Tibial artery (tissue), 4 donors: ENCODE data around the gene PMEPA1.

ENCODE experiments used
- DNase-seq, 2 donors: peaks; one replicate each; pipeline ENCODE4 v3.0.0-alpha.2; 2019
- H3K27ac ChIP-seq, 2 donors: fragments of 200-600 bp; sonication (generic) in 1 of 2; 1 replicate in 1 of 2; 2 replicates in 1 of 2; pipeline ENCODE4 v1.5.1; 2018 to 2019; ENCODE audit warnings: mild to moderate bottlenecking in 1 of 2
- H3K27me3 ChIP-seq, 2 donors: fragments of 200-600 bp; sonication (generic) in 1 of 2; one replicate each; pipeline versions ENCODE4 v1.5.1 to v1.6.0; 2016 to 2019
- H3K36me3 ChIP-seq, 3 donors: fragments of 200-600 bp; sonication (generic) in 2 of 3; one replicate each; pipeline ENCODE4 v1.5.1; 2016 to 2019; ENCODE audit warnings: mild to moderate bottlenecking in 2 of 3
- H3K4me1 ChIP-seq, 4 donors: fragments of 200-600 bp; sonication (generic) in 2 of 4; 1 replicate in 3 of 4; 2 replicates in 1 of 4; pipeline ENCODE4 v1.5.1; 2016 to 2019
- H3K4me3 ChIP-seq, 2 donors: fragments of 200-600 bp; sonication (generic) in 1 of 2; 1 replicate in 1 of 2; 2 replicates in 1 of 2; pipeline ENCODE4 v1.5.1; 2018 to 2019; ENCODE audit warnings: mild to moderate bottlenecking in 2 of 2
- H3K9me3 ChIP-seq, 3 donors: fragments of 200-600 bp; sonication (generic) in 1 of 3; one replicate each; pipeline ENCODE4 v1.5.1; 2016 to 2019
- intact Hi-C: fragments of 100-400 bp; cut with DNase I; formaldehyde crosslinking; loops from one replicate; pipeline ENCODE4 v1.15.0; 2023; ENCODE audit warnings: low total_unique reads
- TF ChIP-seq, protein P1 (sequence below), 2 experiments: fragments of 200-600 bp in 1 of 2; fragments of 450-650 bp in 1 of 2; IDR thresholded peaks; one replicate each; pipeline ENCODE4 v1.5.1; 2017 to 2019; ENCODE audit warnings: antibody characterized with exemption in 2 of 2, mild to moderate bottlenecking in 1 of 2, moderate library complexity in 1 of 2

The PMEPA1 gene

DNA sequence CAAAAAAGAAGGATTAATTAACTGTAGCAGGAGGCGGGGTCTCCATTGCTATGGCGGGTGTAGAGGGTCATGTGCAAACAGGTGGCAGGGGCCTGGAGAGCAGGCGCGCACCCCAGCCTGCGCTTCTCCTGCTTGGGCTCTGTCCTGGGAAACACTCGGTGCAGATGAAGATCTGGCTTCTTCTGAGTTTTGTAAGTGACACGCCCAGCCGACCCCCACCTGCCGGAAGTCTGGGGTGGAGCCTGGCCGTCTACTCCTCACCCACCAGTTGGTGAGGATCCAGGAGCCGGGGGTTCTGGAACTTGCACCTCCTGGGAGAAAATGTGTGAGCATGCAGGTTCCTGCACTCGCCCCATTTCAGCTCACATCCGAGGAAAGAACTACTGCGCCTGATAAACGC is 19.3 kb downstream of the PMEPA1 start:
- no peaks in the 10 kb centered on the region for H3K27me3 ChIP-seq
- no peak for DNase-seq
- H3K4me1 ChIP-seq = peaks cover 7 to 100% (median 95%) of the 10 kb centered on the region in 4 donors
- TF ChIP-seq, protein P1, sequence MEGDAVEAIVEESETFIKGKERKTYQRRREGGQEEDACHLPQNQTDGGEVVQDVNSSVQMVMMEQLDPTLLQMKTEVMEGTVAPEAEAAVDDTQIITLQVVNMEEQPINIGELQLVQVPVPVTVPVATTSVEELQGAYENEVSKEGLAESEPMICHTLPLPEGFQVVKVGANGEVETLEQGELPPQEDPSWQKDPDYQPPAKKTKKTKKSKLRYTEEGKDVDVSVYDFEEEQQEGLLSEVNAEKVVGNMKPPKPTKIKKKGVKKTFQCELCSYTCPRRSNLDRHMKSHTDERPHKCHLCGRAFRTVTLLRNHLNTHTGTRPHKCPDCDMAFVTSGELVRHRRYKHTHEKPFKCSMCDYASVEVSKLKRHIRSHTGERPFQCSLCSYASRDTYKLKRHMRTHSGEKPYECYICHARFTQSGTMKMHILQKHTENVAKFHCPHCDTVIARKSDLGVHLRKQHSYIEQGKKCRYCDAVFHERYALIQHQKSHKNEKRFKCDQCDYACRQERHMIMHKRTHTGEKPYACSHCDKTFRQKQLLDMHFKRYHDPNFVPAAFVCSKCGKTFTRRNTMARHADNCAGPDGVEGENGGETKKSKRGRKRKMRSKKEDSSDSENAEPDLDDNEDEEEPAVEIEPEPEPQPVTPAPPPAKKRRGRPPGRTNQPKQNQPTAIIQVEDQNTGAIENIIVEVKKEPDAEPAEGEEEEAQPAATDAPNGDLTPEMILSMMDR (IDR thresholded peaks at IDR 0.05) = no peak
- H3K36me3 ChIP-seq = no peaks in the 10 kb centered on the region
- no peak overlapping the region for H3K4me3 ChIP-seq
- no peaks in the 10 kb centered on the region for H3K9me3 ChIP-seq
- peak overlapping the region; percentile 72 to 78 for H3K27ac ChIP-seq
- intact Hi-C loops = no loop called here

GRCh38 chr20:57689745-57690481 is 19.9 kb downstream of the PMEPA1 start:
- Histone ChIP-seq H3K27me3 (no peaks in the 10 kb centered on the region), H3K27ac (peak overlapping the region; percentile 72 to 78), H3K36me3 (no peaks in the 10 kb centered on the region), H3K4me1 (peaks cover 7 to 100% (median 95%) of the 10 kb centered on the region in 4 donors), H3K9me3 (no peaks in the 10 kb centered on the region), H3K4me3 (peak overlapping the region; percentile 9 to 26)
- intact Hi-C loops = no loop called here
- no peak for DNase-seq
- TF ChIP-seq, protein P1 (IDR thresholded peaks at IDR 0.05) = no peak

DNA sequence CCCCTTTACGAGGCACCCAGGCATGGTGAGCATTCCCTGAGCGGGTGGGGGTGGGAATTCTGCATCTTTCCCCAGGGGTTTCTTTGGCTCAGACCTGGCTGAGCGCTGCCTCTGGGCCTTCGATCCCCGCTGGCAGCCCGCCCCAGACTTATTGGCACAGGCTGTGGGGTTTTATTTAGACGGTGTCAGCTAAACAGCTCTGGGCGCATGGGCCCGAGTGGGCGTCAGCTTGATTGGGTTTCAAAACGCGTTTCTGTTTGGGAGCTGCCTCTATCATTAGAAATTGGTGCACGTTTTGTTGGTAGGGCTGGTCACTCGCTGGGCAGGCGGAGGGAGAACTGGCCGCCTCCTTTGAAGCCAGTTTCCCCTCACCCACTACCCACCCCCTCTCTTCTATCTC is 21.0 kb downstream of the PMEPA1 start:
- intact Hi-C loops = no loop called here
- H3K4me3 ChIP-seq = peak overlapping the region in 1 of 2 donors; percentile 26
- peak overlapping the region; percentile 72 to 78 for H3K27ac ChIP-seq
- no peaks in the 10 kb centered on the region for H3K27me3 ChIP-seq
- peak; percentile 76 to 89 for DNase-seq
- H3K4me1 ChIP-seq = peaks cover 7 to 100% (median 99%) of the 10 kb centered on the region in 4 donors
- H3K36me3 ChIP-seq = no peaks in the 10 kb centered on the region
- no peaks in the 10 kb centered on the region for H3K9me3 ChIP-seq
- TF ChIP-seq, protein P1 (IDR thresholded peaks at IDR 0.05) = no peak

- Histone ChIP-seq H3K4me3 (no peak overlapping the region), H3K27me3 (no peaks in the 10 kb centered on the region), H3K36me3 (no peaks in the 10 kb centered on the region), H3K4me1 (peaks cover 7 to 100% (median 99%) of the 10 kb centered on the region in 4 donors), H3K27ac (peak overlapping the region; percentile 72 to 78), H3K9me3 (no peaks in the 10 kb centered on the region)
- no peak for DNase-seq
- TF ChIP-seq, protein P1 (IDR thresholded peaks at IDR 0.05) = no peak
- intact Hi-C loops = no loop called here
Observed at GRCh38 chr20:57688295-57688694, 21.5 kb downstream of the PMEPA1 start.

- no peaks in the 10 kb centered on the region for H3K27me3 ChIP-seq
- intact Hi-C loops = no loop called here
- H3K4me1 ChIP-seq = peaks cover 7 to 100% (median 99%) of the 10 kb centered on the region in 4 donors
- H3K27ac ChIP-seq = peak overlapping the region; percentile 72 to 78
- TF ChIP-seq, protein P1 (IDR thresholded peaks at IDR 0.05) = no peak
- H3K36me3 ChIP-seq = no peaks in the 10 kb centered on the region
- H3K9me3 ChIP-seq = no peaks in the 10 kb centered on the region
- H3K4me3 ChIP-seq = no peak overlapping the region
- no peak for DNase-seq
Observed at GRCh38 chr20:57686931-57687652, 22.7 kb downstream of the PMEPA1 start.
